H1 (cell line): ENCODE results near the gene PREX1. TPM values are rescaled to one million over a fixed set of nuclear protein-coding genes. Genes with fewer than 3 reads are reported as not detected.

Experiments
- CTCF ChIA-PET: fragments of 300-600 bp; sonication (Branson Sonifier 250); formaldehyde crosslinking; loops from one replicate; lab custom pipeline; 2021; ENCODE audit not compliant: partially characterized antibody; lab: Charles Lee
- POLR2A ChIA-PET: fragments of 300-600 bp; sonication (Branson Sonifier 250); formaldehyde crosslinking; loops from one replicate; lab custom pipeline; 2021; ENCODE audit warnings: inconsistent platforms; ENCODE audit not compliant: partially characterized antibody; lab: Charles Lee
- DNase-seq, 2 experiments: peaks; one replicate each; pipeline versions ENCODE4 v3.0.0 to v3.0.0-alpha.2; 2010 to 2022; ENCODE audit warnings: low spot score in 2 of 2, low read depth in 1 of 2, mixed read lengths in 1 of 2
- FAIRE-seq: peaks from 2 replicates; lab custom pipeline; 2011; peaks lifted over from hg19 to GRCh38; lab: Jason Lieb, UNC
- H2AFZ ChIP-seq: 2 replicates; pipeline ENCODE4 v1.8.1; 2012; ENCODE audit warnings: low read length, inconsistent platforms
- H2AK5ac ChIP-seq: 2 replicates; pipeline ENCODE4 v1.6.1; 2013; ENCODE audit warnings: low read depth, low read length
- H2BK120ac ChIP-seq: replicated peaks from 2 replicates; pipeline ENCODE3; 2013; ENCODE audit warnings: low read depth, low read length, inconsistent platforms
- H2BK12ac ChIP-seq: 2 replicates; pipeline ENCODE4 v1.6.1; 2013; ENCODE audit warnings: low read depth, low read length
- H2BK15ac ChIP-seq: 2 replicates; pipeline ENCODE4 v1.6.1; 2013; ENCODE audit warnings: low read length
- H2BK20ac ChIP-seq: 2 replicates; pipeline ENCODE4 v1.6.1; 2013; ENCODE audit warnings: low read length
- H2BK5ac ChIP-seq: 2 replicates; pipeline ENCODE4 v1.6.1; 2013; ENCODE audit warnings: low read depth, low read length
- H3K14ac ChIP-seq: 2 replicates; pipeline ENCODE4 v1.6.1; 2013; ENCODE audit warnings: inconsistent platforms; ENCODE audit not compliant: insufficient read length
- H3K18ac ChIP-seq: 2 replicates; pipeline ENCODE4 v1.6.1; 2013; ENCODE audit warnings: low read length; ENCODE audit errors: extremely low read depth
- H3K23ac ChIP-seq: 2 replicates; pipeline ENCODE4 v1.6.1; 2013; ENCODE audit warnings: inconsistent platforms; ENCODE audit not compliant: insufficient read length
- H3K23me2 ChIP-seq: 2 replicates; pipeline ENCODE4 v1.6.1; 2013; ENCODE audit warnings: low read depth, low read length
- H3K27ac ChIP-seq: 2 replicates; pipeline ENCODE4 v1.6.1; 2011; ENCODE audit warnings: low read depth, low read length, inconsistent platforms
- H3K27me3 ChIP-seq, 4 experiments: replicated peaks in 1 of 4; 1 replicate in 1 of 4; 2 replicates in 3 of 4; pipeline versions ENCODE4 v1.6.1 to v1.8.1; 2011 to 2013; ENCODE audit warnings: low read length in 3 of 4, mild to moderate bottlenecking in 3 of 4, inconsistent platforms in 2 of 4, mixed read lengths in 2 of 4, moderate library complexity in 1 of 4; ENCODE audit not compliant: control insufficient read depth in 3 of 4, insufficient read depth in 3 of 4; ENCODE audit errors: extremely low read depth in 1 of 4
- H3K36me3 ChIP-seq, 4 experiments: 2 replicates each; pipeline versions ENCODE4 v1.6.1 to v1.8.1; 2011 to 2013; ENCODE audit warnings: mild to moderate bottlenecking in 4 of 4, low read length in 3 of 4, moderate library complexity in 2 of 4, control low read depth in 1 of 4, inconsistent platforms in 1 of 4; ENCODE audit not compliant: insufficient read depth in 4 of 4, control insufficient read depth in 2 of 4
- H3K4ac ChIP-seq: replicated peaks from 2 replicates; pipeline ENCODE3; 2013; ENCODE audit warnings: low read length, low read depth, mixed read lengths, inconsistent platforms; ENCODE audit not compliant: insufficient read length
- H3K4me1 ChIP-seq, 4 experiments: replicated peaks in 1 of 4; 1 replicate in 1 of 4; 2 replicates in 3 of 4; pipeline versions ENCODE4 v1.6.1 to v1.8.1; 2011 to 2013; ENCODE audit warnings: low read length in 3 of 4, inconsistent platforms in 2 of 4, mixed read lengths in 1 of 4; ENCODE audit not compliant: insufficient read depth in 4 of 4, control insufficient read depth in 3 of 4
- H3K4me2 ChIP-seq, 2 experiments: 2 replicates each; pipeline versions ENCODE4 v1.6.1 to v1.8.1; 2011 to 2013; ENCODE audit warnings: low read depth in 2 of 2, low read length in 2 of 2, control low read depth in 1 of 2, inconsistent platforms in 1 of 2, mild to moderate bottlenecking in 1 of 2; ENCODE audit not compliant: insufficient read depth in 1 of 2
- H3K4me3 ChIP-seq, 4 experiments: fragments of 200-600, 300-600 bp in 1 of 4; sonication (generic), shearing (Covaris generic), sonication (Bioruptor Twin) in 1 of 4; 2 replicates each; pipeline versions ENCODE4 v1.5.1 to v1.8.1; 2011 to 2016; ENCODE audit warnings: low read length in 4 of 4, low read depth in 3 of 4, control low read depth in 2 of 4, inconsistent platforms in 2 of 4, mild to moderate bottlenecking in 2 of 4, mixed read lengths in 1 of 4, moderate library complexity in 1 of 4; ENCODE audit not compliant: insufficient read depth in 2 of 4; ENCODE audit errors: extremely low read depth in 1 of 4
- H3K56ac ChIP-seq: replicated peaks from 2 replicates; pipeline ENCODE3; 2013; ENCODE audit warnings: low read depth, mild to moderate bottlenecking, mixed read lengths, low read length, inconsistent platforms; ENCODE audit not compliant: insufficient read length
- H3K79me1 ChIP-seq: 2 replicates; pipeline ENCODE4 v1.6.1; 2013; ENCODE audit warnings: low read depth, low read length, control low read depth
- H3K79me2 ChIP-seq, 2 experiments: 2 replicates each; pipeline versions ENCODE4 v1.6.1 to v1.8.1; 2012 to 2013; ENCODE audit warnings: low read length in 2 of 2, mild to moderate bottlenecking in 2 of 2, inconsistent platforms in 1 of 2; ENCODE audit not compliant: insufficient read depth in 2 of 2, control insufficient read depth in 1 of 2
- H3K9ac ChIP-seq, 4 experiments: replicated peaks in 1 of 4; 1 replicate in 1 of 4; 2 replicates in 3 of 4; pipeline versions ENCODE4 v1.6.1 to v1.8.1; 2011 to 2013; ENCODE audit warnings: low read depth in 3 of 4, low read length in 3 of 4, control low read depth in 2 of 4, mild to moderate bottlenecking in 2 of 4, moderate library complexity in 2 of 4, inconsistent platforms in 1 of 4; ENCODE audit errors: extremely low read depth in 1 of 4
- H3K9me3 ChIP-seq, 2 experiments: 2 replicates each; pipeline versions ENCODE4 v1.6.1 to v1.8.1; 2012 to 2013; ENCODE audit warnings: mild to moderate bottlenecking in 2 of 2, moderate library complexity in 2 of 2, control low read depth in 1 of 2, inconsistent platforms in 1 of 2, low read depth in 1 of 2, low read length in 1 of 2, mixed read lengths in 1 of 2; ENCODE audit not compliant: insufficient read depth in 2 of 2
- H4K20me1 ChIP-seq, 2 experiments: replicated peaks in 1 of 2; 2 replicates each; pipeline versions ENCODE3 to v1.8.1; 2011 to 2013; ENCODE audit warnings: inconsistent platforms in 2 of 2, low read length in 2 of 2, mild to moderate bottlenecking in 1 of 2; ENCODE audit not compliant: insufficient read depth in 2 of 2, control insufficient read depth in 1 of 2
- H4K5ac ChIP-seq: 2 replicates; pipeline ENCODE4 v1.6.1; 2013; ENCODE audit warnings: low read length, low read depth, mixed read lengths, inconsistent platforms; ENCODE audit not compliant: insufficient read length
- H4K8ac ChIP-seq: 2 replicates; pipeline ENCODE4 v1.8.0; 2013; ENCODE audit warnings: mild to moderate bottlenecking, moderate library complexity, low read length, inconsistent platforms; ENCODE audit not compliant: insufficient read depth; ENCODE audit errors: extremely low read depth
- H4K91ac ChIP-seq: replicated peaks from 2 replicates; pipeline ENCODE3; 2013; ENCODE audit warnings: low read length, mixed read lengths, inconsistent platforms; ENCODE audit not compliant: insufficient read length
- CBX5 ChIP-seq: fragments of 300-800, 300-1000 bp; sonication (generic); IDR thresholded peaks from 2 replicates; pipeline ENCODE4 v1.7.1; 2016; ENCODE audit warnings: antibody characterized with exemption, low read length, low read depth
- CEBPB ChIP-seq: IDR thresholded peaks from 2 replicates; pipeline ENCODE4 v1.6.1; 2012; ENCODE audit warnings: low read depth, low read length
- KDM1A ChIP-seq: fragments of 200-600, 300-600 bp; sonication (generic); IDR thresholded peaks from 2 replicates; pipeline ENCODE4 v1.7.1; 2016; ENCODE audit warnings: mild to moderate bottlenecking, low read length, borderline replicate concordance
- NRF1 ChIP-seq: IDR thresholded peaks from 2 replicates; pipeline ENCODE4 v1.6.1; 2011; ENCODE audit warnings: mild to moderate bottlenecking, low read depth, low read length, improper control_type of control experiment
- PHF8 ChIP-seq: fragments of 200-600 bp; sonication (generic); conservative IDR thresholded peaks from 2 replicates; pipeline ENCODE4 v1.7.1; 2012; ENCODE audit warnings: low read depth, mild to moderate bottlenecking, inconsistent platforms, low read length, moderate library complexity
- POLR2AphosphoS5 ChIP-seq: IDR thresholded peaks from 2 replicates; pipeline ENCODE4 v1.6.1; 2011; ENCODE audit warnings: low read depth, low read length
- POU5F1 ChIP-seq: IDR thresholded peaks from 2 replicates; pipeline ENCODE4 v1.6.1; 2011; ENCODE audit warnings: low read depth, mild to moderate bottlenecking, low read length, moderate library complexity
- RFX5 ChIP-seq: IDR thresholded peaks from 2 replicates; pipeline ENCODE4 v1.6.1; 2011; ENCODE audit warnings: low read depth, low read length, improper control_type of control experiment, borderline replicate concordance
- RNF2 ChIP-seq: fragments of 200-900, 300-1000 bp; sonication (generic); IDR thresholded peaks from 2 replicates; pipeline ENCODE4 v1.7.1; 2016; ENCODE audit warnings: borderline replicate concordance, low read depth, mild to moderate bottlenecking, antibody characterized with exemption, low read length; ENCODE audit not compliant: poor library complexity, severe bottlenecking; ENCODE audit errors: missing control alignments
- TBP ChIP-seq: IDR thresholded peaks from 2 replicates; pipeline ENCODE4 v1.6.1; 2011; ENCODE audit warnings: low read depth, low read length, improper control_type of control experiment
- whole genome bisulfite sequencing, 2 experiments: shearing (Covaris generic) in 1 of 2; methylation state at CpG; one replicate each; pipeline versions ENCODE4 v1.1.6 to v1.1.7; 2013 to 2015; ENCODE audit warnings: low lambda C conversion rate in 2 of 2, mixed read lengths in 2 of 2, inconsistent platforms in 1 of 2, low coverage in 1 of 2, missing lambda C conversion rate in 1 of 2; ENCODE audit not compliant: insufficient replicate concordance in 2 of 2, insufficient coverage in 1 of 2, insufficient read length in 1 of 2; ENCODE audit errors: extremely low coverage in 1 of 2, missing lambda C conversion rate in 1 of 2; 5-methylcytosine and 5-hydroxymethylcytosine counted together
- polyA plus RNA-seq, 7 experiments: library from polyadenylated mRNA; depleted of rRNA in 3 of 7; stranded (reverse) in 5 of 7; unstranded in 2 of 7; fragments of >200 nt in 5 of 7; fragments of 200-250 nt in 2 of 7; gene quantifications; 1 replicate in 5 of 7; 2 replicates in 1 of 7; 4 replicates in 1 of 7; pipeline versions ENCODE4 v1.2.1 to v1.2.3, GENCODE V29; 2011 to 2013; ENCODE audit warnings: missing spikeins in 2 of 7, mixed read lengths in 2 of 7
- total RNA-seq: library from RNA; stranded (reverse); fragmentation: NEBNext Ultra II Directional; extraction: Animal tissue kit (Norgen Biotek cat#: 25700); gene quantifications from 2 replicates; pipeline ENCODE4 v1.2.1, GENCODE V29; 2021
- TF ChIP-seq, protein P1 (sequence below): IDR thresholded peaks from 2 replicates; pipeline ENCODE4 v1.6.1; 2012; ENCODE audit warnings: inconsistent platforms

The PREX1 gene
- total and polyA plus RNA-seq, 2 of the 8 experiments (the other 6 are each of a cell fraction or from before 2014, with no cell fraction given): 10.7 to 12.8 TPM

GRCh38 chr20:48815537-48815936 lies 12.3 kb downstream of the PREX1 start:
- Histone ChIP-seq H4K5ac (no peak overlapping the region), H3K36me3 (no peaks in the 10 kb centered on the region)

More at GRCh38 chr20:48815537-48815936, 12.3 kb downstream of the PREX1 start:
- Histone ChIP-seq H3K4me1 (peaks cover 0 to 3% (median 3%) of the 10 kb centered on the region in 4 experiments; a peak in 4 of 7 replicates), H3K23me2 (0 out of 2 replicates have a peak, but pooled peaks cover 2% of the 10 kb centered on the region), H2AK5ac (no peak overlapping the region), H2BK5ac (no peak overlapping the region), H3K23ac (no peak overlapping the region), H3K4ac (no peak overlapping the region), H2BK120ac (no peak overlapping the region), H3K14ac (no peak overlapping the region), H3K4me3 (no peak overlapping the region), H4K91ac (no peak overlapping the region), H3K27ac (no peak overlapping the region), H2BK20ac (no peak overlapping the region), H2BK12ac (no peak overlapping the region), H3K79me2 (no peaks in the 10 kb centered on the region), H3K4me2 (no peak overlapping the region), H3K9ac (no peak overlapping the region), H4K20me1 (no peaks in the 10 kb centered on the region), H3K18ac (no peak overlapping the region), H3K9me3 (no peaks in the 10 kb centered on the region), H3K56ac (no peak overlapping the region), H2AFZ (no peak overlapping the region)
- ChIA-PET POLR2A (no interaction called here), CTCF (no interaction called here)
- DNase-seq (no peak), FAIRE-seq (no peak)
- TF ChIP-seq CBX5 (no peak), KDM1A (no peak), PHF8 (no peak), NRF1 (no peak), POLR2AphosphoS5 (no peak), POU5F1 (no peak), TBP (no peak), RNF2 (no peak), RFX5 (no peak), CEBPB (no peak)
- TF ChIP-seq, protein P1, sequence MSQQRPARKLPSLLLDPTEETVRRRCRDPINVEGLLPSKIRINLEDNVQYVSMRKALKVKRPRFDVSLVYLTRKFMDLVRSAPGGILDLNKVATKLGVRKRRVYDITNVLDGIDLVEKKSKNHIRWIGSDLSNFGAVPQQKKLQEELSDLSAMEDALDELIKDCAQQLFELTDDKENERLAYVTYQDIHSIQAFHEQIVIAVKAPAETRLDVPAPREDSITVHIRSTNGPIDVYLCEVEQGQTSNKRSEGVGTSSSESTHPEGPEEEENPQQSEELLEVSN: no peak
- TF ChIP-seq, all 59 proteins: peak for 0
- Histone ChIP-seq H3K79me1 (no peaks in the 10 kb centered on the region; the same call in 1 of the 2 replicates), H2BK15ac (no peak overlapping the region), H4K8ac (no peak overlapping the region), H3K27me3 (no peaks in the 10 kb centered on the region)
- 81% methylated on average over 9 of the region's 12 CpGs; no CpG with 5 or more reads in 1 of the 2 experiments for WGBS, 2 experiments
